HTERT RPE-1 (cell line): ENCODE measurements around the gene ATG2A.

ENCODE experiments used
- in situ Hi-C: fragments of 300-500 bp; cut with MboI; formaldehyde crosslinking; loops from 4 replicates; pipeline ENCODE4 v1.14.3; 2020; ENCODE audit warnings: low sequenced_read_pairs

ATG2A gene

DNA sequence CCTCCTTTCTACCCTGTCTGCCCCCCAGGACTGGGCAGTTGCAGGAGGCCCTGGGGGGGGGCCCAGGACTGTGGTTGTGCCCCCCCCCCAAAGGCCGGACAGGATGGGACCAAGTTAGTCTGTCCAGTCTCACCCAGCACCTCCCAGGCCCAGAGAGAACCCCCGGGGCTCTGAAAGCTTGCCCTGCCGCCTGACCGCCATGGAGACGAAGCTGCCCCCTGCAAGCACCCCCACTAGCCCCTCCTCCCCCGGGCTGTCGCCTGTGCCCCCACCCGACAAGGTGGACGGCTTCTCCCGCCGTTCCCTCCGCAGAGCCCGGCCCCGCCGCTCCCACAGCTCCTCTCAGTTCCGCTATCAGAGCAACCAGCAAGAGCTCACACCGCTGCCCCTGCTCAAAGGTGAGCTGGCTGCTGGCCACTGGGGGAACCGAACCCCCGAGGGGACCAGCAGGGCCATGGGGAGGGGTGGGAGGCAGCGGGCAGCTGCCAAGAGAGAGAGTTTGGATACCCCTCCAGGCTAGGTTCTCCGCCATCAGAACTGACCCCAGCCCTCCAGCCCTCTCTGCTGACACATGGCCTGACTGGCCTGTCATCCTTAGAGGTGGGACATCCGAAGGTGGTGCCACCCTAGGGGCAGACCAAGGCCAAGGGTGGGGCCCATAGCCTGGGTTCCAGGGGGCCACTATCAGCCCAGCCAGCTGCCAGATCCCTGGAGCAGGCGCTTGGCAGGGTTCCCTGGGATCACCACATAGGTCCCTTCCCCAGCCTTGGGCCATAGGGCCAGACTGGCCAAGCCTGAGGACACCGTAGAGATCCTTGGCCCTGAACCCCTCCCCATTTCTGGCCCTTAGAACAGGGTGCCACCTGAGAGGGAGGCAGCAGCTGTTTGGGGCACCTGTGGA is 8.8 kb upstream of the ATG2A start:
- in situ Hi-C loops = no loop called here

DNA sequence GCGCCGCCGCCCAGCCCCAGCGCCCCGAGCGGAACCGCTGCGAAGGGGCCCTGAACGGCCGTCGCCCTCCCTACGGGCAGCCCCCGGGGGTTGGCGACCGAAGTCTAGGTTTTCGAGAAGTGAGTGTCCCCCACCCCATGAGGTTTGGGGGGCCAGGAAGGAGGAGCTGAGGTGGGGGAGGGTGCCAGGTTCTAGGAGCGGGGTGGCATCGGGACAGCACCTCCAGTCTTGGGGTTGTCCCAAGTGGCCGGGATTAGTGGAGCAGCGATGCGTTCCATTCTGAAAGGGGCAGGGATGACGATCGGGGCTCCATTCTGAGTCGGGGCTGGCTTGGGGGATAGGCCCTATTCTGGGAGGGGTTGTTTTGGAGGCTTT is 7.9 kb upstream of the ATG2A start:
- in situ Hi-C loops = no loop called here

DNA sequence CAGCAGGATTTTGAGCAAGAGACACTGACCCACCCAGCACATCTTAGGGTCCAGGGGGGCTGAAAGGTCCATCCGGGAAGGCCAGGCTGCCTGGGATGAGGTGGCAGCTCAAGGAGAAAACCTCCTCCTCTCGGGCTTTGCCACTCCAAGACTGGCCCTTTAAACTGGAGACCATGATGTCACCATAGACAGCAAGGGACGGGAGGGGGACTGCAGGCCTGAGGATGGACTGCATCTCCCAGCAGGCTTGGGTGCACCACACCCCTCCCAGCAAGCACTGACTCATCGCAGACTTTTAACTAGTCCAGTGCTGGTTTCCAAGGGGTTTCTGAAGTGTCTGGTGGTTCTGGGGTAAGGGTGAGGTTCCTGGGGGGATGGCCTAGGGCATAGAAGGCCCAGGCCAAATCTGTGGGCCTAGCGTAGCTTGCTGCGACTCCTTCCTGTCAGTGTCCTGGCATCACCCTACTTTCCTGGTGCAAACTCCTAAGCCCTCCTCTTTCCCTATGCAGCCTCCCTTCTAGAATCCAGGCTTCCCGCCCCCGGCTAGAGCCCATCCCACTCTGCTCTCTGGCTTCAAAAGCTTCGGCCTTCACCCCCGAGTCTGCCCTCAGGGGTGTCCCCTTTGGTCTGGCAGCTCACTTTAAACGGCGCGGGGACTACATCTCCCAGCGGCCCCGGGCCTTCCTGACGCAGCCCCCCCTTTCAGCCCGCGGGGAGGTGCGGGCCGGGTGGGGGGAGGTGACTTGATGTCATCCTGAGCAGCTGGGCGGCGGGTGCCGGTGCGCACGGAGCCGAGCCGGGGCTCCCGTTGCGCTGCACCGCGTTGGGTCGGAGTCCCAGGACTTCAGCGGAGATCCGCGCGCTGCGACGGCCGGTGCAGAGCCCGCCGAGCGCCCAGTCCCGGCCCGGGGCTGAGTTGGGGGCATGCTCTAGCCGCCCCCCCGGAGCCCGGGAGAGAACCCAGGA is 7.2 kb upstream of the ATG2A start, which contains the start of gene PPP2R5B:
Gene PPP2R5B, plus strand, starts transcription at position 746 of the 966 bp plus-strand sequence. CDS start 1,046 bp downstream, outside the sequence.
- in situ Hi-C loops = no loop called here

DNA sequence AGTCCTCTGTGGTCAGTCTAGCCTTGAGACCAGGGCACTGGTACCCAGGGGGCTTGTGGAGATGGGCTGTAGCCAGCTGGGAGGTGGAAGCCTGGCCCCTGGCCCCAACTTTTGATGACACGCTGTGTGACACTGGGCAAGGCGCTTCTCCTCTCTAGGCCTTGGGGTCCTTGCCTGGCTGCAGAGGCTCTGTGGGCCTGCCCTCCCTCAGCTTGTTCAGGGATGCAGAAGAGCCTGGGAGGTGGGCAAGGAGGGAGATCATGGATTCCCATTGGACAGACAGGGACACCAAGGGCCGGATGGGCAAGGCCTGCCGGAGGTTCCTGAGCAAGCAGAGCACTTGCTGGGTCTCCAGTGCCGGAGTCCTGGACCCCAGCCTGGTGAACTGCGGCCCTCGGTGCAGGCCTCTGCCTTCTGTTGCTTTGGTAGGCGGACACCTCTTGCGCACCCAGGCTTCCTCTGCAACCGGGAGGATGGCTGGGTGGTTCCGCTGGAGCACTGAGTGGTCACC is 6.2 kb upstream of the ATG2A start:
- in situ Hi-C loops = no loop called here

DNA sequence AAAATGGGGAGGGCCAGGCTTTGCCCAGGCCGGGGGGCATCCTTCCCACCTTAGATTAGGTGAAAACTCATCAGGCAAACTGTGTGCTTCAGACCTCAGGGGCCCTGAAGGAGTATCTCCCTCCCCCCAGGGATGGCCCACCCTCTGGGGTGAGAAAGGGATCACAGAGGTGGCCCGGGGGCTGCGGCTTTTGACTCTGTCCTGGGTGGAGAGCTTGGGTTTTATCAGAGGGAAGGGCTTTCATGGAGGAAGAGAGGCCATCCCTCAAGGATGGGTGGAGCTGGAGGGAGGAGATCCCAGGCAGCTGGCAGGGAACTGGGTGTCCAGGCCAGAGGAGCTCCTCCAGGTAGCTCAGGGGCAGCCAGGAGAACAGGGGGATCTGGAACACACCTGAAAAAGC is 4.4 kb upstream of the ATG2A start:
- in situ Hi-C loops = no loop called here

DNA sequence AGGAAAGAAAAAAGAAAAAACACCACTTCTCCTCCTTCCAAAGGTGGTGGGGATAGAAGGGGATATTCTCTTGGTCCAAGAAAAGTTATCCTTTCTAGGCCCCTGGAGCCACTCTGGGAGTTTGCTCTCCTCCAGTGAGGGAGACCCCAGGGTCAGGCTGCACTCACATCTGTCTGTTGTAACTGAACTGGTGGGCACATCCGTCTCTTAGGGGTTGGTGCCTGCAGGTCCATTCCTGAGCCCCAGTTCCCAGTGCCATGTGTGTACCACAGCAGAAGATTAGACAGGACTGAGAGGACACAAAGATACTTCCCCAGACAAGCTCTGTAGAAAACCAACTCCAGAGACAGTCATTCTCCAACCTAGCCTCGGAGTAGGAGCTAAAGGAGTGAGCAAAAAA is 3.1 kb upstream of the ATG2A start:
- in situ Hi-C loops = no loop called here

DNA sequence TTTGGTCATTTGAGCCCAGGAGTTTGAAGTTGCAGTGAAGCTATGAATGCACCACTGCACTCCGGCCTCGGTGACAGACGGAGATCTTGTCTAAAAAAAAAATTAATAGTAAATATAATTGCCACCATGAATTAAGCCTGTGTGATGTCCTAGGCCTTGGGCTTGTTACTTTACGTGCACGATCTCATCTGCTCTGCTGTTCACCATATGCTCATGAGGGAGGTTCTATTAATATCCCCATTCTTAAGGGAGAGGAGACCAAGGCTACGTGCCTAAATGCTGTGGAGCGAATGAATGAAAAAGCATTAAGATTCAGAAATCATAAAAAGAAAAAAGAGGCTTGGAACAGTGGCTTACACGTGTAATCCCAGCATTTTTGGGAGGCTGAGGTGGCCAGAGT is 2.6 kb upstream of the ATG2A start:
- in situ Hi-C loops = no loop called here

DNA sequence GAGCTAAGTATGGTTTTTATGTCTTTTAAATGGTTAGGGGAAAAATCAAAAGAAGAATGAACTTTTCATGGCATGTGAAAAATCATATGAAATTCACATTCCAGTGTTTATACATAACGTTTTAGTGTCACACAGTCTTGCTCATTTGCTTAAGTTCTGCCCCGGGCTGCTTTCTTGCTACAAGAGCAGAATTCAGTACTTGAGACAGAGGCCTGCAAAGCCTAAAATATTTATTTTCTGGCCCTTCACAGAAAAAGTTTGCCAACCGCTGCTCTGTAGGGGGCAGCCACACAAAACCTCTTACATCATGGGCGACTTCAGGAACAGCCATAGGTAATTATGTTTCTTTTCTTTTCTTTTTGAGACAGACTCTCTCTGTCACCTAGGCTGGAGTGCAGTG is 1.0 kb upstream of the ATG2A start:
- in situ Hi-C loops = no loop called here

DNA sequence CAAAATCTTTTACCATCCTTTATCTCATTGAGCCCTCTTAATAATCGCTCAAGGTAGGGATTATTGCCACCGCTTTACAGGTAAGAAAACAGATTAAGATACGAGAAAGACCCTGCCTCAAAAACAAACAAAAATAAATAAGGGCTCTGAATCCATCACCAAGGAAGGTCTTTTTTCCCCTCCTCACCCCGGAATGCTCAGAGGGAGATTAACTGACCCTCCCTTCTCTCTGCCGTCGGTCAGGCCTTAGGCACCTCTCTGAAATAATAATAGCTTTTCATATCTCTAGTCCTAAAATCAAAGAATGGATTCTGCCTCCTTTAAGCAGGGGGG is 620 bp upstream of the ATG2A start:
- in situ Hi-C loops = no loop called here

DNA sequence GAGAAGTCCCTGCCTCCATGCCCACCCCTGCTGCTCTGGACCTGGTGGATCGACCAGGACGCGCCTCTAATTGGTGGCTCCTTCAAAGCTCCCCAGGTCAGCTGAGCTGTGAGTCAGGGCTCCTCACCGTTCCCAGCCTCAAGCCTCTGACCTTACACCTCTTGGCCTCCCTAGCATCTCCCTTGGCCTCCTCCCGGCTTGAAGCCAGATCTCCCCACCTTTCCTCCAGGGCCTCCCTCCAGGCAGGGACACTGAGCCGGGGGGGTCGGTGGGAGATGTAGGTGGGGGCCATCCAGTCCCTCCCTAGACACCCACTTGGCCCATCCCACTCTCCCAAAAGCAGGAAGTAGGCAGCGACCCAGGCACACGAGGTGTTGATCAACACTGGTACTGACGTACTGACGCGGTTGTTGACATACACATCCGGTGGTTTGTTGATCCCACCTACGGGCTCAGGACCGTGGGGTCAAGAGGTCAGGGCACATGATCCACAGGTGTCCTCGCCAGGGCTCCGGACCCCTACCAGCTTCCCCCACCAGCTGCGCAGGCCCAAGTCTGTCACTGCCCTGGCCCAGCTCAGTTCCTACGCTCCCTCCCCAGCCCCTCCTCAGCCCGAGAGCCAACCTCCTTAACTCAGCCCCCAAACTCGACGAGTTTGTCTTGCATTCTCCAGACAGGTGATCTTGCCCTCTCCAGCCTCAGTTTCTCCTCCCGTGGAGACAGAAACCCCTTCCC is 802 bp downstream of the ATG2A start:
- in situ Hi-C loops = no loop called here

DNA sequence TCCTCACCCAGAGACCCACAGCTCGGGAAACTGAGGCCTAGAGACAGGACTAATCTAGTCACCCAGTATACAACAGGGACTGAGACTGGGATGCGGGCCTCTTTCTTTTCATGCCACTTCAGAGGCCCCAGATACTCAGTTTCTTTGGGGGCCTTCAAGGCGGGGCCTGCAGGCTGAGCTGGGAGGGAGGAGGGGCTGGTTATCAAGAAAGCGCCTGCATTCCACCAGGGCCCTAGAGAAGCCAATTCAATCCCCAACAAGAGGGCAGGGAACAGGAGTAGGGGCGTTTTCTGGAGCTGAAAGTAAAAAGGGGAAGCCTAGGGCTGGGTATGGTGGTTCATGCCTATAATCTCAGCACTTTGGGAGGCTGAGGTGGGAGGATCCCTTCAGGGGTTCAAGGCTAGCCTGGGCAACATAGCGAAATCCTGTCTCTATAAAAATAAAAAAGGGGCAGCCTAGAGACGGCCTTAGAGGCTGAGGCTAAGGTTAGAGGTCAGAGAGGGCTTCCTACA is 1.6 kb downstream of the ATG2A start:
- in situ Hi-C loops = no loop called here

DNA sequence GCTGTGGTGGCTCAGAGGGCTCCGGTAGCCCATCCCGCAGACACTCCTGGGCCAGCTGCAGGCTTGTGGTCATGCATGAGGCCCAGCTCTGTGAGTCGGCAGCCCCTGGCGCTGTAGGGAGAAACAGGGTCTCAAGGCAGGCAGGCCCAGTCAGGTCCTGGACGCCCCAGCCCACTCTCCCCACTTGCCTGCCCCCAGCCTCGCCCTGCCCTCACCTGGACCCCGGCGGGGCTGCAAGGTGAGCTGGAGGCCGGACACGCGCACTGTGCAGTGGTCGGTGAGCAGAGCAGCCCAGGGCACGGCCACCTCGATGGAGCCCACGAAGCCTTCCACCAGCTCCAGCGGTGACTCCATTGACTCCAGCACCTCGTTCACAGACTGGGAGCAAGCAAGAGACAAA is 2.9 kb downstream of the ATG2A start:
- in situ Hi-C loops = no loop called here

DNA sequence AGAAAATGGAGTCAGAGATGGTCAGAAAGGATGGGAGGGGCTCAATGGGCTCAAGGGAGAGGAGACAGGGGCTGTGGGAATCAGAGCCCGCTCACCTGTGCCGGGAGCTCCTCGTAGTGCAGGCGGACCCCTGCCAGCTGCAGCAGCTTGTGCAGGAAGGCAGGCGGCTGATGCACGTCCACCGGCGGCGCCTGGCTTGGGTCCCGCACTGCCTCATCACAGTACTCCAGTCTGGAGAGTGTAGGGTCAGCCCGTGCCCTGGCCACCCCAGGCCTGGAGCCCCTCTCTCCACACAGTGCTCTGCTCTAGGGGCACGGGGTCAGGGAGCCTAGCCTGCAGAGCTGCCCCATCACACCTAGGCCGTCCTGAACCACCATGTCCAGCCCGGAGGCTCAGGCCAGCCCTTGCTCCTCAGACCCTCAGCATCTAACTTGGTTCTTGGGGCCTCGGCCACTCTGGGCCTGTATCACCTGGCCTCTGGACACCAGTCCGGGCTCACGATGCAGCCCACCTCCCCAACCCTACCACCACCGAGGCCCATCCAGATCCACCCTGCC is 3.8 kb downstream of the ATG2A start:
- in situ Hi-C loops = no loop called here

DNA sequence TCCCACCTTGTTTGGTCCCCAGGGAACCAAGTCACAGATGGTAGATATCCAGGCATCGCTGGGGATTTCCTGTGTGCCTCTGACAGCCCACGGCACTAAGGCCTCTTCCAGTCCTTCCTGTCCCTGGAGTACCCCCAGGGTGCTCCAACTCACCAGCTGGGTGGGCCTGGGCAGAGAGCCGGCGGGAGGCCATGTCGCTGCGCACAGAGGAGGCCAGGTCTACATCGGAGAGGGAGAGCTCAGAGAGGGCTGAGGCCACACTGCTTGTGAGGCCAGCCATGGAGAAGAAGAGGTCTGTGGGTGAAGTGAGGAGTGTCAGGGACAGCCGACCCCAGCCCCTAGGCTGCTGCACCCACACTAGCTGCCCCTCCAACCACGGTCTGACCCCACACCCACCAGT is 5.3 kb downstream of the ATG2A start:
- in situ Hi-C loops = no loop called here

DNA sequence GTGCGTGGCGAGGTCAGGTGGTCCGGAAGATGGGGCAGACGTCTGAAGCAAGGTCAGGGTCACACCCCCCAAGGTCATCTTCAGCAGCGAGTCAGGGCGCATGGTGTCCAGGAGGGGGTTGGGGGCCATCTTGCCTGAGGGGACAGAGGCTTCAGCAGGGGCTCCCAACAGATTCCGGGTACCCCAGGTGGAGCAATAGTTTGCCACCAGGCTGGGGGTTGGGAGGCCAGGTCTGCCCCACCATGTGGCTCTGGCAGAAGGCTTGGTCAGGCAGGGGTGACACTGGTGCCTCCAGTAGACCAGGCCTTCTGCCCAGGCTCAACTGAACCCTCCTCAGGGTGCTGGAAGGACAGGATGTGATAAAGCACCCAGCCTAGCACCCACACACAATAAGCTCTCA is 5.9 kb downstream of the ATG2A start:
- in situ Hi-C loops = no loop called here

DNA sequence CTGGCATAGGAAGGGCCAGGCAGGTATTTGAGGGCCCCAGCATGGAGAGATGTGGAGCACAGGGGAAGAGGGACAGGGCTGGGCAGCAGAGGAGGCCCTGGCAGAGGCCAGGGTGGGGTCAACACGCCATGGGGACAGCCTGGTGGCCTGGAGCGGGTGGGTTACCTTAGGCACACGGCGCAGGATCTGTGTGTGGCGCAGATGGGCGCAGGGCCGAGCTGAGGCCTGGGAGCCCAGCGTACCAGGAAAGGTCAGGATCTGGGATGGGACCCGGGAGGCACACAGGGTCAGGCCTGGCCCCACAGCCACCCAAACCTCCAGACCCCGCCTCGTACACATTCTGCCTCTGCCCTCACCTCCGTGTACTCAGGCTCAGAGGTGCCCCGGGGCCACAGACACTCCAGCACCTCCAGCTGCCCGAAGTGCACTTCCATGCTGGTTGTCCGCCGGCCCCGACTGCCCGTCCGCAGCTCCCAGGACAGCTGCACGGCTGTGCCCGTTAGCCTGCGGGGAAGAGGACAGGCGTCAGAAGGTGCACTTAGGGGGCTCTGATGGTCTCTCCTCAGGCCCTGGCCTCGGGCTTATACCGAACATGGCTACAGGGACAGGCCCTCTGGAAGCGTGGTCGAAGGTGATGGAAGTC is 6.4 kb downstream of the ATG2A start:
- in situ Hi-C loops = no loop called here

DNA sequence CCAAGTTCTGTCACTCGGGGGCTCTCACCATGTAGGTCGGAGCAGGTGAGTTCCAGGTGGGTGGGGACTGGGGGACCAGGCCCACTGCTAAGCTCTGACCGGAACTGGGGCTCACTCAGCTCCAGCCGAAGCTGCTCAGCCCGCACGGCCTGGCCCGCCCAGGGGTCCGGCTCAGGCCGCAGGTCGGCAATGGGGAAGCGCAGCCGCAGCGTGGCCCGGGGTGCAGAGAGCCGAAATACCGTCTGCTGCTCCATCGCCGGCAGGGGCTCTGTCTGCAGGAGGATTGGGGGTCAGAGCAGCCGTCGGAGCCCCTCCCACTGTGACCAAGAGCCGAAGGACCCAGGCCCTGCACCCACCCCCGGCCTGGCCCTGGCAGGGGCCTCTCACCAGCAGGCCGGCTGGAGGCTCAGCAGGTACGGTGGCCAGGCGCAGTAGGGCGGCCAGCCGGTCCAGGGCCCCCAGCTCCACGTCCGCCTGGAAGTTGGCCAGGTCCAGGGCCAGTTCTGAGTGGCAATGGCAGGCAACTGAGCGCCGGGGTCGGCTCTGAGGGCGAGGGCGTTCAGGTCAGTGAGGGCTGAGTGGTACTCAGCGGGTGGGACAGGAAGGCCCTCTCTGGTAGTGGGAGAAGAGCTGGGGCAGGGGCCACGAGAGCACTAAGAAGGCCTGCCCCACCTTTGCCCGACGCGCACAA is 7.2 kb downstream of the ATG2A start:
- in situ Hi-C loops = no loop called here

DNA sequence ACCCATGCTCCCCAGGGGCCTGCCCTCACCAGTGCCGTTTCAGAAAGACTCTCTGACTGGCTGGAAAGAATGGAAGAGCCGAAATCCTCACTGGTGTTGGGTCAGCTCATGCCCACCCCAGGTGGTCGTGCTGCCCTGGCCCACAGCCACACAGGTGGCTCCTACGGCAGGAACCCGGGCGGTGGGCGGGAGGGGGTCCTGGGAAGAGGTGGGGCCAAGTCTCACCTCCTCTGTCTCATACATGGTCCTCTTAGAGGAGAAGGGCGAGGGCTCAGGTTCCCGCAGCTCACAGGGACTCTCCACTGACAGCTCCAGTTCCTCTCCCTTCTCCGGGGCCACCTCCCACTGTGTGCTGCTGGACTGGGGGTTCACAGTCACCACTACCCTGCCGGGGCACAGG is 8.2 kb downstream of the ATG2A start:
- in situ Hi-C loops = no loop called here

DNA sequence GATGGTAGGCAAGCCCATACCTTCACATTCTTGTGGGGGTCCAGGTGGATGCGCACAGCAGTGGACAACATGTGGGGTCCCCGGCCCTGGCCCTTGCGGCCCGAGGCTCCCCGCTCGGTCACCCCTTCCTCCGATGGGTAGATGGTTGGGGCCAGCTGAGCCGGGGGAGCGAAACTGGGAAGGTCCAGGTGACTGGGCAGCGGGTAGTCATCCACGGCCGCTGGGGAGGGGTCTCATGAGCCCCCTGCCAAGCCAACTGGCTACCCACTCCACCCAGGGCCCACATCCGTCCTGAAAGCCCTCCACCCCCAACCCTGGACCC is 10.7 kb downstream of the ATG2A start:
- in situ Hi-C loops = no loop called here
